ENCODE data around the gene FUT3. TPM values are rescaled to one million over a fixed set of nuclear protein-coding genes. Genes with fewer than 3 reads are reported as not detected.
"Not testable (repeated sequence)": the region's sequence is repeated elsewhere in the genome, so short reads cannot be mapped to it uniquely, and the experiment has no call there.

The FUT3 gene
- polyA plus RNA-seq, 1 donor (not counting 4 experiments of a cell fraction or from before 2014, with no cell fraction given) = 2.9 TPM

DNA sequence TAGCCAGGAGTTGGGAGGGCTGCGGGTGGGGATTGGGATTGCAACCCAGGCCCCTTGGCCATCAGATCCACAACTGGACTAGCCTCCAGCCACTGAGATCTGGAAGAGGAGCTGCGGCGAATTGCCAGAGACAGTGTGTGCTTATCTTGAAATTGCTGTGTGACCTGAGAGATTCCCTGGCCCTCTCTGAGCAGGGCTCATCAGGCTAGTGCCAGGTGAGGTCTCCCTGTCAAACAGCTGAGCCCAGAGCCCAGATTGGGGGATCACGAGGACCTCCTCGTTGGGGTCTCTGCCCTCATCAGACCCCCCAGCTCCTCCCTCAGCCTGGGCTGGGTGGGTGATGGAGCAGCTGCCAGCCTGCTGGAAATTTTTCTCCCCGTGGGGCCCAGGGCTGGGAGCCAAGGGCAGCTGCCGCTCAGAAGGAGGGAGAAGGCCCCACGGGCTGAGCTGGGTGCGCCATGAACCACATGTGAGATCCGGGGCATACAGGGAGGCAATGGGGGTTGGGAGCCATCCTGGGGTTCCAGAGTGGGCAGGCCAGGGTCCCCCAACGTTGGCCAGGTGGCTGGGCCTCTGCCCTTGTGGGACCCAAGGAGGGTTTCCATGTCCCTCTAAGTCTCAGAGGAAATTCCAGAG is 11.9 kb upstream of the FUT3 start:
- Histone ChIP-seq H3K9me3 (ENCODE audit: control insufficient read depth, low read depth, low read length) (no peaks in the 10 kb centered on the region), H3K9ac (ENCODE audit: control insufficient read depth, extremely low read depth, insufficient read depth, low read length) (no peak overlapping the region), H2AFZ (ENCODE audit: control insufficient read depth, low read length) (no peak overlapping the region), H3K79me2 (ENCODE audit: control insufficient read depth, insufficient read depth, low read length) (no peaks in the 10 kb centered on the region), H3K36me3 (ENCODE audit: control insufficient read depth in 2 of 2, extremely low read depth in 1 of 2, insufficient read depth in 2 of 2, low read length in 2 of 2) (no peaks in the 10 kb centered on the region), H3K9me1 (ENCODE audit: control insufficient read depth, extremely low read depth, insufficient read depth, low read length) (no peaks in the 10 kb centered on the region), H3K4me3 (ENCODE audit: control insufficient read depth in 2 of 3, extremely low read depth in 1 of 3, insufficient read depth in 2 of 3, low read depth in 1 of 3, low read length in 3 of 3) (no peak overlapping the region), H3K27me3 (ENCODE audit: control insufficient read depth, extremely low read depth, insufficient read depth, low read length) (peaks cover 11% of the 10 kb centered on the region), H3K27ac (ENCODE audit: control insufficient read depth, insufficient read depth, low read length) (no peak overlapping the region), H3K4me1 (ENCODE audit: control insufficient read depth, extremely low read depth, insufficient read depth, low read length) (no peaks in the 10 kb centered on the region), H4K20me1 (ENCODE audit: control insufficient read depth, extremely low read depth, insufficient read depth, low read length) (no peaks in the 10 kb centered on the region), H3K4me2 (ENCODE audit: control insufficient read depth, extremely low read depth, insufficient read depth, low read depth, low read length) (no peak overlapping the region)
- no peak for DNase-seq (ENCODE audit: low read depth, low spot score)
- no peak for FAIRE-seq
- TF ChIP-seq EZH2 (IDR thresholded peaks at IDR 0.05; ENCODE audit: low read length) = no peak
- TF ChIP-seq, protein P1, sequence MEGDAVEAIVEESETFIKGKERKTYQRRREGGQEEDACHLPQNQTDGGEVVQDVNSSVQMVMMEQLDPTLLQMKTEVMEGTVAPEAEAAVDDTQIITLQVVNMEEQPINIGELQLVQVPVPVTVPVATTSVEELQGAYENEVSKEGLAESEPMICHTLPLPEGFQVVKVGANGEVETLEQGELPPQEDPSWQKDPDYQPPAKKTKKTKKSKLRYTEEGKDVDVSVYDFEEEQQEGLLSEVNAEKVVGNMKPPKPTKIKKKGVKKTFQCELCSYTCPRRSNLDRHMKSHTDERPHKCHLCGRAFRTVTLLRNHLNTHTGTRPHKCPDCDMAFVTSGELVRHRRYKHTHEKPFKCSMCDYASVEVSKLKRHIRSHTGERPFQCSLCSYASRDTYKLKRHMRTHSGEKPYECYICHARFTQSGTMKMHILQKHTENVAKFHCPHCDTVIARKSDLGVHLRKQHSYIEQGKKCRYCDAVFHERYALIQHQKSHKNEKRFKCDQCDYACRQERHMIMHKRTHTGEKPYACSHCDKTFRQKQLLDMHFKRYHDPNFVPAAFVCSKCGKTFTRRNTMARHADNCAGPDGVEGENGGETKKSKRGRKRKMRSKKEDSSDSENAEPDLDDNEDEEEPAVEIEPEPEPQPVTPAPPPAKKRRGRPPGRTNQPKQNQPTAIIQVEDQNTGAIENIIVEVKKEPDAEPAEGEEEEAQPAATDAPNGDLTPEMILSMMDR (optimal IDR thresholded peaks at IDR 0.05 in 1 of 3, IDR thresholded peaks at IDR 0.05 in 1 of 3, conservative IDR thresholded peaks at IDR 0.05 in 1 of 3; ENCODE audit: extremely low read depth in 1 of 3, insufficient read depth in 2 of 3, low read length in 3 of 3) = no peak
- dilution Hi-C loops (cut with MboI; ENCODE audit: extremely low pct_ligation_motif_present, low sequenced_read_pairs) = no loop called here

GRCh38 chr19:5857203-5858081 is 6.2 kb upstream of the FUT3 start:
- H3K27ac ChIP-seq (ENCODE audit: control insufficient read depth, insufficient read depth, low read length) = no peak overlapping the region
- no peak overlapping the region for H3K9ac ChIP-seq (ENCODE audit: control insufficient read depth, extremely low read depth, insufficient read depth, low read length)
- FAIRE-seq (no peak), DNase-seq (ENCODE audit: low read depth, low spot score) (no peak)
- peaks cover 4% of the 10 kb centered on the region for H3K27me3 ChIP-seq (ENCODE audit: control insufficient read depth, extremely low read depth, insufficient read depth, low read length)
- no peaks in the 10 kb centered on the region for H4K20me1 ChIP-seq (ENCODE audit: control insufficient read depth, extremely low read depth, insufficient read depth, low read length)
- H3K9me1 ChIP-seq (ENCODE audit: control insufficient read depth, extremely low read depth, insufficient read depth, low read length) = no peaks in the 10 kb centered on the region
- dilution Hi-C loops (cut with MboI; ENCODE audit: extremely low pct_ligation_motif_present, low sequenced_read_pairs) = no loop called here
- H3K4me2 ChIP-seq (ENCODE audit: control insufficient read depth, extremely low read depth, insufficient read depth, low read depth, low read length) = no peak overlapping the region
- H3K4me3 ChIP-seq (ENCODE audit: control insufficient read depth in 2 of 3, extremely low read depth in 1 of 3, insufficient read depth in 2 of 3, low read depth in 1 of 3, low read length in 3 of 3) = no peak overlapping the region
- H3K9me3 ChIP-seq (ENCODE audit: control insufficient read depth, low read depth, low read length) = no peaks in the 10 kb centered on the region
- no peaks in the 10 kb centered on the region for H3K36me3 ChIP-seq (ENCODE audit: control insufficient read depth in 2 of 2, extremely low read depth in 1 of 2, insufficient read depth in 2 of 2, low read length in 2 of 2)
- no peaks in the 10 kb centered on the region for H3K4me1 ChIP-seq (ENCODE audit: control insufficient read depth, extremely low read depth, insufficient read depth, low read length)
- no peaks in the 10 kb centered on the region for H3K79me2 ChIP-seq (ENCODE audit: control insufficient read depth, insufficient read depth, low read length)
- H2AFZ ChIP-seq (ENCODE audit: control insufficient read depth, low read length) = no peak overlapping the region
- no peak for TF ChIP-seq EZH2 (IDR thresholded peaks at IDR 0.05; ENCODE audit: low read length)
- TF ChIP-seq, protein P1 (optimal IDR thresholded peaks at IDR 0.05 in 1 of 3, IDR thresholded peaks at IDR 0.05 in 1 of 3, conservative IDR thresholded peaks at IDR 0.05 in 1 of 3; ENCODE audit: extremely low read depth in 1 of 3, insufficient read depth in 2 of 3, low read length in 3 of 3) = no peak

GRCh38 chr19:5855151-5855550 is 3.9 kb upstream of the FUT3 start:
- H3K9me3 ChIP-seq (ENCODE audit: control insufficient read depth, low read depth, low read length); H4K20me1 ChIP-seq (ENCODE audit: control insufficient read depth, extremely low read depth, insufficient read depth, low read length); DNase-seq (ENCODE audit: low read depth, low spot score); H3K79me2 ChIP-seq (ENCODE audit: control insufficient read depth, insufficient read depth, low read length); H3K27ac ChIP-seq (ENCODE audit: control insufficient read depth, insufficient read depth, low read length); dilution Hi-C loops (cut with MboI; ENCODE audit: extremely low pct_ligation_motif_present, low sequenced_read_pairs); H3K4me3 ChIP-seq (ENCODE audit: control insufficient read depth in 2 of 3, extremely low read depth in 1 of 3, insufficient read depth in 2 of 3, low read depth in 1 of 3, low read length in 3 of 3); H3K4me2 ChIP-seq (ENCODE audit: control insufficient read depth, extremely low read depth, insufficient read depth, low read depth, low read length); FAIRE-seq; H3K27me3 ChIP-seq (ENCODE audit: control insufficient read depth, extremely low read depth, insufficient read depth, low read length); H2AFZ ChIP-seq (ENCODE audit: control insufficient read depth, low read length); H3K9me1 ChIP-seq (ENCODE audit: control insufficient read depth, extremely low read depth, insufficient read depth, low read length); H3K9ac ChIP-seq (ENCODE audit: control insufficient read depth, extremely low read depth, insufficient read depth, low read length); H3K36me3 ChIP-seq (ENCODE audit: control insufficient read depth in 2 of 2, extremely low read depth in 1 of 2, insufficient read depth in 2 of 2, low read length in 2 of 2): not testable (repeated sequence)
- H3K4me1 ChIP-seq (ENCODE audit: control insufficient read depth, extremely low read depth, insufficient read depth, low read length) = peaks cover 17% of the 10 kb centered on the region

Measured in keratinocyte (primary cell).